ENCODE measurements around the gene ACADSB.

The ACADSB gene

GRCh38 chr10:123101872-123102271 lies 93.1 kb downstream of the ACADSB start:
- no peak for DNase-seq (ENCODE audit: low read depth)

GRCh38 chr10:123102673-123103072 lies 93.9 kb downstream of the ACADSB start:
- no peak for DNase-seq (ENCODE audit: low read depth)

- no peak for DNase-seq (ENCODE audit: low read depth)
These were observed 95.1 kb downstream of the ACADSB start for GRCh38 chr10:123103944-123104343.
